SU-DHL-6 (cell line): Measurements from ENCODE around the gene ERBB2.

ENCODE experiments used
- H2AFZ ChIP-seq: fragments of 200-600 bp; sonication (generic); 2 replicates; pipeline ENCODE4 v1.6.1; 2014; ENCODE audit warnings: low read depth, mild to moderate bottlenecking, moderate library complexity, mixed read lengths, antibody characterized with exemption, low read length; ENCODE audit not compliant: severe bottlenecking
- H3F3A ChIP-seq: fragments of 200-600 bp; shearing (Covaris generic); 2 replicates; pipeline ENCODE4 v1.6.0; 2016; ENCODE audit warnings: antibody characterized with exemption, mild to moderate bottlenecking; ENCODE audit not compliant: insufficient read depth
- H3K27ac ChIP-seq: fragments of 200-600 bp; sonication (generic); 2 replicates; pipeline ENCODE4 v1.5.1; 2016; ENCODE audit warnings: low read depth, mild to moderate bottlenecking, low read length, moderate library complexity, mixed read lengths
- H3K27me3 ChIP-seq: fragments of 200-600 bp; sonication (generic), shearing (Covaris generic); 2 replicates; pipeline ENCODE4 v1.6.0; 2014; ENCODE audit warnings: mild to moderate bottlenecking, low read length
- H3K36me3 ChIP-seq: fragments of 200-600 bp; sonication (generic); 2 replicates; pipeline ENCODE4 v1.6.1; 2014; ENCODE audit warnings: mild to moderate bottlenecking, low read length, mixed read lengths
- H3K4me2 ChIP-seq: fragments of 300-600, 200-600 bp; shearing (Covaris generic), sonication (generic); 2 replicates; pipeline ENCODE4 v1.6.0; 2014; ENCODE audit warnings: low read length, low read depth, mild to moderate bottlenecking; ENCODE audit not compliant: poor library complexity, severe bottlenecking
- H3K4me3 ChIP-seq: fragments of 200-600 bp; sonication (generic); 2 replicates; pipeline ENCODE4 v1.5.1; 2014; ENCODE audit warnings: antibody characterized with exemption, low read length, mild to moderate bottlenecking, mixed read lengths; ENCODE audit not compliant: insufficient read depth, poor library complexity, severe bottlenecking
- H3K79me2 ChIP-seq: fragments of 200-600 bp; sonication (generic); 2 replicates; pipeline ENCODE4 v1.6.1; 2014; ENCODE audit warnings: mild to moderate bottlenecking, low read length, moderate library complexity; ENCODE audit not compliant: insufficient read depth
- H3K9ac ChIP-seq: fragments of 200-600 bp; sonication (generic); 2 replicates; pipeline ENCODE4 v1.7.0; 2014; ENCODE audit warnings: mild to moderate bottlenecking, low read length
- H3K9me2 ChIP-seq: fragments of 200-600 bp; sonication (generic); replicated peaks from 2 replicates; pipeline ENCODE4 v1.6.1; 2014; ENCODE audit warnings: low read length; ENCODE audit not compliant: insufficient read depth
- H3K9me3 ChIP-seq: fragments of 200-600 bp; sonication (generic); 2 replicates; pipeline ENCODE4 v1.6.1; 2014; ENCODE audit warnings: low read length, mixed read lengths; ENCODE audit not compliant: insufficient read depth
- H4K20me1 ChIP-seq: fragments of 200-600 bp; sonication (generic); 2 replicates; pipeline ENCODE4 v1.6.1; 2014; ENCODE audit warnings: low read depth, mild to moderate bottlenecking, antibody characterized with exemption, low read length, moderate library complexity, mixed read lengths
- EZH2phosphoT487 ChIP-seq: fragments of 200-600 bp; sonication (generic), shearing (Covaris generic); conservative IDR thresholded peaks from 2 replicates; pipeline ENCODE4 v1.6.1; 2018; ENCODE audit warnings: mild to moderate bottlenecking, antibody characterized with exemption, low read length, moderate library complexity, mixed read lengths
- TF ChIP-seq, protein P1 (sequence below): fragments of 200-600 bp; sonication (generic); IDR thresholded peaks from one replicate; pipeline ENCODE4 v1.5.1; 2017; ENCODE audit warnings: antibody characterized with exemption, mild to moderate bottlenecking, low read length, moderate library complexity; ENCODE audit not compliant: insufficient read depth, poor library complexity, severe bottlenecking

ERBB2 gene

DNA sequence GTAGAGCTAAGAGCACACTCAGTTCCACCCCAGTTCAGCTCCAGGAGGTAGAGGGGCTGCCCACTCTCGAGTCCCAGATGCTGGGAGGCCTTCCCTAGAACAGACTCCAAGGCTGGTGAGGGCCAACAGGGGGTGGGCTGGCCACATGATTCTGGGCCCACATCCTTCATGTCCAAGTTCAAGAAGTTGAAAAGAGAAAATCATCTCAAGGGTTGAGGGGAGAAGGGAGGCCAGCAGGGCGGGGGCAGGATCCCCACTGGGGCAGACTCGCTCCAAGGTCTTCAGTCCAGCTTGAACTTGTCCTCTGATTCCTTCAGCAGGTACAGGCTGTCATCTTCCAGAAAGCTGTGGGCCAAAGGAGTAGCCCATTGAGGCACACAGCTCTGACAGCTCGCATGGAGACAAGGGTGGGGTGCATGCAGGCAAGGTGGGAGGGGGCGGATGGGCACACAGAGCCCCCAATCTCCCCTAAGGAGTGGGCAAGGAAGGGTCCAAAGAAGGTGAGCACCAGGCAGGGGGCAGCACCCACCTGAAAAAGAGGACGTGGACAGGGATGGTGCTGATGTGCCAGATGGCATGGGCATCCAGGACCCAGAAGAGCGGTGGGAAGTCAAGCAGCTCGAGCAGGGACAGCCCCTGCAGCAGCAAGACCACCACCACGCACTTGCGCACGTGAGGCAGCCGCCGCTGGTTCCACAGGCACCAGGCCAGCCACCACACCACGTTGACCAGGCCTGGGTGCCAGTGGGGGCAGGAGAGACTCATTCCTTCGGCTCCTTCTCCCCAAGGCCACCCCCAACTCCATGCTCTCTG is 27.1 kb upstream of the ERBB2 start:
- Histone ChIP-seq H4K20me1 (no peaks in the 10 kb centered on the region), H3K9me3 (no peaks in the 10 kb centered on the region), H3K9ac (no peak overlapping the region), H3K4me3 (no peak overlapping the region), H3K4me2 (no peak overlapping the region), H3K27ac (no peak overlapping the region), H3K79me2 (no peaks in the 10 kb centered on the region), H3K36me3 (no peaks in the 10 kb centered on the region), H2AFZ (no peak overlapping the region), H3K9me2 (no peaks in the 10 kb centered on the region), H3F3A (no peaks in the 10 kb centered on the region), H3K27me3 (no peaks in the 10 kb centered on the region)
- TF ChIP-seq, protein P1, sequence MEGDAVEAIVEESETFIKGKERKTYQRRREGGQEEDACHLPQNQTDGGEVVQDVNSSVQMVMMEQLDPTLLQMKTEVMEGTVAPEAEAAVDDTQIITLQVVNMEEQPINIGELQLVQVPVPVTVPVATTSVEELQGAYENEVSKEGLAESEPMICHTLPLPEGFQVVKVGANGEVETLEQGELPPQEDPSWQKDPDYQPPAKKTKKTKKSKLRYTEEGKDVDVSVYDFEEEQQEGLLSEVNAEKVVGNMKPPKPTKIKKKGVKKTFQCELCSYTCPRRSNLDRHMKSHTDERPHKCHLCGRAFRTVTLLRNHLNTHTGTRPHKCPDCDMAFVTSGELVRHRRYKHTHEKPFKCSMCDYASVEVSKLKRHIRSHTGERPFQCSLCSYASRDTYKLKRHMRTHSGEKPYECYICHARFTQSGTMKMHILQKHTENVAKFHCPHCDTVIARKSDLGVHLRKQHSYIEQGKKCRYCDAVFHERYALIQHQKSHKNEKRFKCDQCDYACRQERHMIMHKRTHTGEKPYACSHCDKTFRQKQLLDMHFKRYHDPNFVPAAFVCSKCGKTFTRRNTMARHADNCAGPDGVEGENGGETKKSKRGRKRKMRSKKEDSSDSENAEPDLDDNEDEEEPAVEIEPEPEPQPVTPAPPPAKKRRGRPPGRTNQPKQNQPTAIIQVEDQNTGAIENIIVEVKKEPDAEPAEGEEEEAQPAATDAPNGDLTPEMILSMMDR, result no peak
- TF ChIP-seq EZH2phosphoT487, result no peak

GRCh38 chr17:39673335-39674081 is 26.4 kb upstream of the ERBB2 start:
- no peak overlapping the region for H3K4me2 ChIP-seq
- no peaks in the 10 kb centered on the region for H3K79me2 ChIP-seq
- TF ChIP-seq, protein P1, result no peak
- no peak for TF ChIP-seq EZH2phosphoT487
- H3K9me3 ChIP-seq, result no peaks in the 10 kb centered on the region
- no peaks in the 10 kb centered on the region for H3F3A ChIP-seq
- no peaks in the 10 kb centered on the region for H3K36me3 ChIP-seq
- H3K27me3 ChIP-seq, result no peaks in the 10 kb centered on the region
- H3K27ac ChIP-seq, result no peak overlapping the region
- no peak overlapping the region for H3K4me3 ChIP-seq
- no peak overlapping the region for H2AFZ ChIP-seq
- H3K9ac ChIP-seq, result no peak overlapping the region
- no peaks in the 10 kb centered on the region for H4K20me1 ChIP-seq
- H3K9me2 ChIP-seq, result no peaks in the 10 kb centered on the region

DNA sequence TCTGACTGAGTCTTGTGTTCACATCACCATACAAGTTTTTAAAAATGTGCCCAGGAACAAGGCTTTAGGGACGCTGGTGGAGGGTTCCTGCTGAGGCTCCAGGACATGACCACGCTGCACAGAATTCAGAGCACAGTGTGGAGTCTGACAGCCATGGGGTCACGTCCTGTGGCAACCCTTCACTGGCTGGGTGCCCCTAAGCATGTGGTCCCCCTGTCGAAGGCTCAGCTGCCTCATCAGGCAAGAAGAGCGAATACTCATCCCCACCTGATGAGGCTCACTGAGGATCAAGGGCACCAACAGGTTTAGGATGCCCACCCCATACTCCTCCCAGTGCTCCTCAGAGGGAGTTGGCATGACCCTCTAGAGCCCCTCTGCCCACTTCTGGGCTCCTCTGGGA is 25.7 kb upstream of the ERBB2 start:
- no peaks in the 10 kb centered on the region for H3F3A ChIP-seq
- H3K9ac ChIP-seq, result no peak overlapping the region
- no peak overlapping the region for H3K4me2 ChIP-seq
- H3K27me3 ChIP-seq, result no peaks in the 10 kb centered on the region
- H3K9me2 ChIP-seq, result no peaks in the 10 kb centered on the region
- H2AFZ ChIP-seq, result no peak overlapping the region
- no peak overlapping the region for H3K27ac ChIP-seq
- no peaks in the 10 kb centered on the region for H3K9me3 ChIP-seq
- no peaks in the 10 kb centered on the region for H4K20me1 ChIP-seq
- H3K4me3 ChIP-seq, result no peak overlapping the region
- no peaks in the 10 kb centered on the region for H3K79me2 ChIP-seq
- TF ChIP-seq EZH2phosphoT487, result no peak
- TF ChIP-seq, protein P1, result no peak
- no peaks in the 10 kb centered on the region for H3K36me3 ChIP-seq
